GM18507 (cell line): Measurements from ENCODE around the gene EEFSEC.
"Not testable (repeated sequence)": the region's sequence is repeated elsewhere in the genome, so short reads cannot be mapped to it uniquely, and the experiment has no call there.

Source experiments
- DNase-seq: peaks from one replicate; pipeline ENCODE4 v3.0.0; 2011; ENCODE audit warnings: low read depth; ENCODE audit not compliant: insufficient read length; ENCODE audit errors: extremely low spot score
- FAIRE-seq: peaks from 2 replicates; lab custom pipeline; 2011; peaks lifted over from hg19 to GRCh38; lab: Jason Lieb, UNC

EEFSEC gene

DNA sequence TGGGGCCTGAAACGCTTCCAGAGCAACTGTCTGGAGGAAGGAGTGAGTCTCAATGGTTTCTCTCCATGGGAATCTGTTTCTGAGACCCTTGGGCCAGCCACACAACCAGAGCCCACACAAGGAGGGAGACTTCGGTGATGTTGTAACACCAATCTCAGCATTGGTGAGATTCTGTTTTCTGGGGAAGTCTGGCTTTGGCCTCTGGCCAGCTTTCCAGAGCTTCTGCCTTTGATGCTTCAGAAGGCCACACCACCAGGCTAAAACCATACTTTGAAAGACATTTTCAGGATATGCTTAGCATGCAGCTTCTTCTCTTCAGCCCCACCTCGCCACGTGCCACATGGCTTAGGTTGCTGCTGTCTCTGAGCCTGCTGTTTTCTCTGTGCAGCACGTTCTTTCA, 3.6 kb upstream of the EEFSEC start:
- DNase-seq (no peak), FAIRE-seq (no peak)

- DNase-seq (no peak), FAIRE-seq (no peak)
These were observed 1.5 kb upstream of the EEFSEC start for GRCh38 chr3:128151758-128152274.

DNA sequence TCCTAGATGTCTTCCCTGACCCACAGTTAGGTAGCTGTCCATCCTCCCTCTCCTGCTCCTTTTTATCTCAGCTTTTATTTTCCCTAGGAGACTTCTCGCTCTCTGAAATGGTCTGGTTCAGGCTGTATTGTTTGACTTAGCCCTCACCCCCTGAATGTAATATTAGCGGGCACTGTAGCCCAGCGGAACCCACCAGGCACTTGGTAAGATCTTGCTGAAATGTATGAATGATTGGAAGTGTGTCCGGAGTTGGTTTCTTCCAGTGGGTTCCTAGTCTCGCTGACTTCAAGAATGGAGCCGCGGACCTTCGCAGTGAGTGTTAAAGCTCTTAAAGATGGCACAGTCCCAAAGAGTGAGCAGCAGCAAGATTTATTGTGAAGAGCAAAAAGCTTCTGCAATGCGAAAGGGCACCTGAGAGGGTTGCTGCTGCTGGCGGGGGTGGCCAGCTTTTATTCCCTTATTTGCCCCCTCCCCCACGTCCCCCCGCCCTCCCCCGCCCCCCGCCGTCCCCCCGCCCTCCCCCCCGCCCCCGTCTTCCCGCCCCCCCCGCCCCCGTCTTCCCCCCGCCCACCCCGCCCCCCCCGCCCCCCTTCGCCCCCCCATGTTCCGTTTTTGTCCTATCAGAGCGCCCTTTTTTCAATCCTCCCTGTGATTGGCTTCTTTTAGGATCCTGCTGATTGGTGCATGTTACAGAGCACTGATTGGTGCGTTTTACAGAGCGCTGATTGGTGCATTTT, 694 bp upstream of the EEFSEC start:
- DNase-seq: no peak
- peak; percentile 91 for FAIRE-seq

DNA sequence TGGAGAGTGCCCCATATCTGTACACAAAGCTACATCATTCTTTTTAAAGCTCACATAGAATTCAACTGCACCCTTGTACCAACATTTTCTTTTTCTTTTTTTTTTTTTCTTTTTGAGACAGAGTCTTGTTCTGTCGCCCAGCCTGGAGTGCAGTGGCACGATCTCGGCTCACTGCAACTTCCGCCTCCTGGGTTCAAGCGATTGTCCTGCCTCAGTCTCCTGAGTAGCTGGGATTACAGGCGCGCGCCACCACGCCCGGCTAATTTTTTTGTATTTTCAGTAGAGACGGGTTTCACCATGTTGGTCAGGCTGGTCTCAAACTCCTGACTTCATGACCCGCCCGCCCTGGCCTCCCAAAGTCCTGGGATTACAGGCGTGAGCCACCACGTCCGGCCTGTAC, 1.1 kb downstream of the EEFSEC start:
- DNase-seq, FAIRE-seq: not testable (repeated sequence)

DNA sequence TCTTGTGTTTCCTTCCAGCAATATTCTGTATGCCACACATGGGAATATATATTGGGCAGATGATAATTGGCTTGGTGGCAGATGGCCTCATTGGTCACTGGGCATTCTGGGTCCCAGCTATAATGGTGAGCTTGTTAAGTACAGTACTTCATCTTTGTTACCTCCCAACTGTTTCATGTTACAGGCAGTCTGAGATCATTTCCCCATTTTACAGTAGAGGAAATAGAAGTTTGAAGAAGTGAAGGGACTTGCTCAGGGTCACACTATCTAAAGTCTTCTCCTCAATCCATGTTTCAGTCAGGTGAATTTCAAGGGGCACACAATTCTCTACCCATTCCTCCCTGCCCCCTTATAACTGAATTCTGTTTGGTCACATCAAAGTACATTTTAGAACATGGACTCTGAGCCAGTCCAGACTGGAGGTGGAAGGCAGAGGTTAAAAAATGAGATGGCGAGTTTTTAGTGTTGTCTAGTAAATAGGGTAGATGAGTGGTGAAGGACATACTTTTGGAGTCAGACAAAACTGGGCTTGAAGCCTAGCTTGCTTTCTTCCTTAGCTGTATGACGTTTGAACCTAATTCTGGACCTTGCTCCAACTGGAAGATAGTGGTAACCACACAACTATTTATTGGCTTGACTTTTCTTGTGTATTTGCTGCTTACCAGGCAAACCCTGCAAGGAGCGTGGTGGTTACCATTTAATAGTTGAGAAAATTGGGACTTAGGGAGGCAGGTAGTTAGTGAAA, 2.5 kb downstream of the EEFSEC start:
- FAIRE-seq (no peak), DNase-seq (no peak)

DNA sequence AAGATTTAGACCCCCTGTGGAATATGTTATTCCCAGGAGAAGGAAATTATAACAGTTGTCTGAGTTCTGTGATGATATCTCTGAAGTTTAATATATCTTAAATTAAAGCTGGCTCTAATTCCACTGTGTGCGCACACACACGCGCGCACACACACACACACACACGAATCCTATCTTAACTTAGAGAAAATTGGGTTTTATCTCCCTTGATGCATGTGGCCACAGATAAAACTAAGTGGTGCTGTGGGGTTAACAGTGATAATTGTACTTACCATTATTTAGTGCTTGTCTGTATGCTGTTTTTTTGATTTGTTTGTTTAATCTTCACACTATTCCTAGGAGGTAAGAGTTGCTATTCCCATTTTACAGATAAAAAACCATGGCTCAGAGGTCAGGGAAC, 7.4 kb downstream of the EEFSEC start:
- no peak for DNase-seq
- no peak for FAIRE-seq

- DNase-seq (no peak), FAIRE-seq (no peak)
These were observed 10.2 kb downstream of the EEFSEC start for GRCh38 chr3:128163432-128163831.

- no peak for FAIRE-seq
- no peak for DNase-seq
These were observed 13.7 kb downstream of the EEFSEC start for GRCh38 chr3:128166971-128167453.

DNA sequence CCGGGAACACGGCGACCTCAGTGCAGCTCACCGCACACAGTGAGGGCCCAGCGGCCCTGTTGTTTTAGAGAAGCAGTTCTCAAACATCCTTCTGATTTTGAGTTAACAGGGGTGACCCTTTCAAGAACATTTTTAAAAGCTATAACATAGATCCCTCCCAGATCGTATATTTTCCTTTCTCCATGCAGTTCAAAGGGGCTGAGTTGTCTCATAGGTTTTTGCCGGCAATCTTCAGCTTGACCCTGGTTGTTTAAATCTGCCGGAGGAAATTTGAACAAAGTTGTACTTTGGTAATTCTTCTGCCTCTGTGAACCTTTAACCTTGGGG, 14.3 kb downstream of the EEFSEC start:
- DNase-seq: no peak
- FAIRE-seq: no peak

GRCh38 chr3:128167973-128168674, 14.8 kb downstream of the EEFSEC start:
- no peak for FAIRE-seq
- DNase-seq: no peak

DNA sequence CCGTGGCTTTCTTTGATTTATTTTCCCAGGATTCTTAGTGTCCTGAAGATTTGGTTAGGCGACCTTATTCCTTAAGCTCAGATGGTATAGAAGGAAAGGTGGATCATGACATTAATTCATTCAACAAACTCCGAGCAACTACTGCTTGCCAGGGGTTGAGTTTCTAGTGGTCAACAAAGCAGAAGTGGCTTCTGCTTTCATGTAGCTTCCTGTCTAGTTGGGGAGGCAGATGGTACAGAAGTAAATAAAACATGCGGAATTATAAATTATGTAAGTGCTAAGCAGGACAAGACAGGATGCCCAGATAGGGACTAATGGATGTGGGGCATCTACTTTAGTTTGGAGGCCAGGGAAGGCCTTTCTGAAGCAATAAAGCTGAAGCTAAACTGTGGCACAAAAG, 15.6 kb downstream of the EEFSEC start:
- DNase-seq: no peak
- no peak for FAIRE-seq

DNA sequence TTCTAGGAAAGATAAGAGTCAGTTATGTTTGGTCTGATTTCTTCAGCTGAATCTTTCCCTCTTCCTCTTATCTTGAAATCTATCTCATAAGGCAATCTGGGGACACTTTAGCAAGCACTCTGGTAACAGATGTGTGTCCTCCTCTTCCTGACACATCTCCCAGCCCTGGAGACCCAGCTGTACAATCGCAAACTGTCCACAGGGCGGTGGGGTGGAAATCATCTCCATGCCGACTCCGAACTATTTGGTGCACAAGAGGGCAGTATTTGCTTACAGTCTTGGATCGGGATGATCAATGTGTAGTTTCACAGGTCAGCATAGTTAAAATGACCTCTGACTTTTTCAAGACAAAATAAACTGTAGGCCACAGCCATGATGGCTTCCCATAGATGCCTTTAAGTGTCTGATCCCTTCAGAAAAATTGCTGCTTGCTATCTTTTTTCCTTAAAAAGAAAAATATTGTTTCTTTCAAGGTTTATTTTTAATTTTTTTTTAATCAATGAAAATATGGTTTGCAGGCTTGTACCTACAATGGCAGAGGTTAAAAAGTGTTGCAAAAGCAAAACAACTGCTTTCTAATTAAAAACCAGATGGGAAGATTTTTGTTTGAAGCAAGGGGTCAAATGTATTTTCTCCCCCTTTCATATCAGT, 17.7 kb downstream of the EEFSEC start:
- no peak for DNase-seq
- FAIRE-seq: no peak

DNA sequence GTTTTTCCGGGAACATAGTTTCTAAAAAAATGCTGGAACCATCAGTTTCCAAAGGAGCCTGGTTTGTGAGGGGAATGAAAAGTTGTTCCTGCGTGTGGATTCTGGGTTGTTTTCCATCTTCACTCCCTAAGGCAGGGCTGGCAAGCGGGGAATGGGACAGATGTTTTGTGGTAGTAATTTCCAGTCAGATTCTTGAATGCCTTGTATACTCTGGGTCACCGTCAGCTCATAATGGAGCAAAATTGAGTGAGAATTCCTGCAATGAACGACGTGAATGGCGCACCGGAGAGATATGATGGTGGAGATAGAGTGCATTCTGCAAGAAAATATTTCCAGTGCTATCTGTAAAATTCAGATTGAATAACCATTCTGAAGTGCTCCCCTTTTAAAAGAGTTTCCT, 19.9 kb downstream of the EEFSEC start:
- DNase-seq (no peak), FAIRE-seq (no peak)

DNA sequence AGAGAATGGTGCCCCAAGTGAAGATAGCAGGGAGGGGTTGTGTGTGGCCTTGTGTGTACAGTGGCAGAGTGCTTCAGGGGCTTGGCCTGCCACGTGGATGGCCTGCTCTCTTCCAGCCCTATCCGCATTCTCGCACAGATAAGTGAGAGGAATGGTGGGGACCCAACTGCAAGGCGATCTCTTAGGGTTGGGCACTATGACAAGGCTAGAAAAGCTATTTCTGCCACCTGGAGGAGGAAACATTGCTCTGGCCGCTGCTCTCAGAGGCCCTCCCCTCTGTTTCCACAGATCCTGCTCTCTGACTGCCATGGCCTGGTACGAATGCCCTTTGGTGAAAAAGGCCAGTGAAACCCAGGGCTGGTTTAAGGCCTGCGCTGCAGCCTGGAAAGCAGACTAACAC, 20.6 kb downstream of the EEFSEC start:
- DNase-seq (no peak), FAIRE-seq (no peak)

- no peak for DNase-seq
- no peak for FAIRE-seq
These were observed 21.7 kb downstream of the EEFSEC start for GRCh38 chr3:128174675-128175590.

DNA sequence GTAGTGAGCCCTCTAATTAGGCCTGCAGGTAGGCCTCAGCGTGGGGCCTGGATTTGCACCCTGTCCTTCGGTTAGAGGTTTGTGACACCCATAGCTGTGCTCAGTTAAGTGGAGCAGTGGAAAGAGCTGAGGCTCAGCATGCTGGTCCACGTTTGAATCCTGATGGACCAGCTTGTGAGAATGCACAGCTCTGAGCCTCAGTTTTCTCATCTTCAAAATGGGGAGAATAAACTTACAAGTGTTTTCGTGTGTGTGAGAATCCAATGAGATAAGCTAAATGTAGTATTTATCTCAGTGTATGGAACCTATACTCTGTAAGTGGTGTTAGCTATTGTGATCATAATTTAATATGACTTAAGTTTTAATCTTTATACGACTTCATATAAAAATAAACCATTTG, 22.5 kb downstream of the EEFSEC start:
- FAIRE-seq: no peak

DNA sequence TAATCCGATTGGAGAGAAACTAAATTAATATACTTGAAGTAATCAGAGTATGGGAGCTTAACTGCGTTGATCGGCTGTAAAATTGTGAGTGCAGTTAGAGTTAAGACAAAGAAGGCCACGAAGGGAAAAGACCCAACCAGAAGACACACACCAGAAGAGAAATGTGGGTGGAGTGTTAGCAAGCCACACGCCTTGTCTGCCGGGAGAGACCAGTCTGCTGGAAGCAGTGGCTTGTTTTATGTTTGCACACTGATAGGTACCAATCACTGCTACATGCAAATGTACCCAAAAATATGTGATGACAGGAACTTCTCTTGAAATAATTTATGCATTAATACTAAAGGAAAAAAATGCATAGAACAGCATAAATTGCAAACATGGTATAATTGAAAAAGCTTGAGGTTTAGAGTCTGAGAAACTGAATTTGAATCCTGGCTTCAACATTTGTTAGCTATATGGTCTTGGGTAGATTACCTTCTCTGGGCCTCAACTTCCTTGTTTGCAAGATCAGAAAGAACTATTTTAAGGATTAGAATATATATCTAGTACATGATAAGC, 23.1 kb downstream of the EEFSEC start:
- DNase-seq: no peak
- FAIRE-seq: no peak

More for the DNA sequence above, 22.5 kb downstream of the EEFSEC start:
- DNase-seq: no peak

DNA sequence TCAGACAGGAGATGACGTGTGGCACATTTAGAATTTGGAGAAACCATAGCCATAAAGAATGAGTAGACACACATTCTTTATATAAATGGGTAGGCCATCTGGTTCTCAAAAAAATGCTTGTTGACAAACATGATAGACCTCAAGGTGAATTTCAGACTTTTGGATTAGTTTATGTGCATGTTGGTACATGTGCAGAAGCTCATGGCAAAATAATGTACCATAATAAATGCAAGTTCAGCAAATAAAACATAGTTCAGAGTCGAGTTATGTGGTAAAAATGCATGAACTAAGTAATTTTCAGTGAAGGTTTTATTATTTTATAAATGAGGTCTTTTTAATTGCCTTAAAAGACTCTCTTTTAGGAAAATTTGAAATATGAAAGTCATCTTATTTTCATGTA, 24.6 kb downstream of the EEFSEC start:
- FAIRE-seq: no peak
- no peak for DNase-seq
